AG10803 (cell line): ENCODE results near the gene PRKCZ.

ENCODE experiments used
- DNase-seq: peaks from one replicate; pipeline ENCODE4 v3.0.0; 2010; ENCODE audit warnings: low read depth
- H3K4me3 ChIP-seq: 2 replicates; pipeline ENCODE4 v1.5.1; 2011; ENCODE audit warnings: mild to moderate bottlenecking, low read length, control low read depth
- CTCF ChIP-seq: conservative IDR thresholded peaks from 2 replicates; pipeline ENCODE4 v1.5.1; 2011; ENCODE audit warnings: mild to moderate bottlenecking, low read length, control low read depth, inconsistent platforms

PRKCZ gene

DNA sequence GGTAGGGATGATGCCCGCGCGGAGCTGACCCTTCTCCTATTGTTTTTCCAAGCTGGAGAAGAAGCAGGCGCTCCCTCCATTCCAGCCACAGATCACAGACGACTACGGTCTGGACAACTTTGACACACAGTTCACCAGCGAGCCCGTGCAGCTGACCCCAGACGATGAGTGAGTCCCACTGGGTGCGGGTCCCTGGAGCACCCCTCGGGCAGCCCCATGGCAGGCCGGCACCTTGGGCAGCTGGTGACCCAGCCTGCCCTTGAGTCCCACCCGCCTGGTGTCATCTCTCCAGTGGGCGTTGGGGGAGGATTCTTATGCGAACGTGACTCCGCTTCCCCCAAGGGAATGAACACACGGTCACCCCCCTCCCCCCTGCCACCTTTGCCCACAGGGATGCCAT lies 134.3 kb downstream of the PRKCZ start:
- TF ChIP-seq CTCF: no peak

GRCh38 chr1:2184934-2185333 lies 134.7 kb downstream of the PRKCZ start:
- H3K4me3 ChIP-seq: no peak overlapping the region
- no peak for DNase-seq
- no peak for TF ChIP-seq CTCF

More for the DNA sequence above, 134.3 kb downstream of the PRKCZ start:
- no peak for DNase-seq
- no peak overlapping the region for H3K4me3 ChIP-seq

DNA sequence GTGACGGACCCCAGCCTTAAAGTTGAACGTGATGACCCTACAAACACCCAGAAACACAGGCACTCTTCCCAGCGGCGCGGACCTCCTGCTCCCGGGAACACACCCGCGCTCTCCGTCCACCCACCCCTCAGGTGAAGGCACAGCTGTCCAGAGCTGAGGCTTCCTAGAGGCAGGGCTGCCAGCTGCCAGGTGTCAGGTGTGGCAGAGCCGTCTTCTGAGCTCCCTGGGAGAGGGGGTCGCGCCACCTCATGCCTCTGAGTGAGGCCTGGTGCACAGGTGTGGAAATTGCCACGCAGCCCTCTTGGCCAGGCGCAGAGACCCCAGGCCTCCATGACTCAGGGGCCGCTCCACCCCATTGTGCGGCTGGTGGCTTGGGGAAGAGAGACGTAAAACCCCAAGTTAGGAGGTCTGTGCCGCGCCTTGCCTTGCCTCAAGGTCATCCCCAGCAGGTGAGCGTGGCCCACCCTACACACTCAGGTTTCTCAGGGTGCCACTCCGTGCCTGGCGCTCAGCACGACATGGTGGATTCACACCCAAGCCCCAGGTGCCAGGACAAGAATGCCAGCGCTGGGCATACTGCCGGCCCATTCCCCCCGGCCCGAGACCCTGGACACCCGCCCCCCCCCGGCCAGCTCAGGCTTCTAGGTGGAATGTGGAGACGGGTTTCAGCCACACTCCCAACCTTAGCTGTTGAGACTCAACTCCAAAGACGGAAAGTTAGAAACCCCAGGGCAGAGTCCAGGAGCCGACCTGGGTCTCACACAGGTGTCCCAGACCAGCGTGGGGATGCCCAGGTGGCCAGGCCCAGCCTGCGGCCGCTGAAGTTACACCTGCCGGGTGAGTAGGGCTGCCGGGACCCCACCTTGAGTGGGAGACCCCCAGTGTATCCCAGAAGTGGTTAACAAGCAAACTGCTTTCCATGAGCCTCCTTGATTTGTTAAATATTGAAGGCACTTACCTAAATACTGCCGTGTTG lies 136.0 kb downstream of the PRKCZ start:
- no peak for TF ChIP-seq CTCF
- H3K4me3 ChIP-seq: no peak overlapping the region
- no peak for DNase-seq

DNA sequence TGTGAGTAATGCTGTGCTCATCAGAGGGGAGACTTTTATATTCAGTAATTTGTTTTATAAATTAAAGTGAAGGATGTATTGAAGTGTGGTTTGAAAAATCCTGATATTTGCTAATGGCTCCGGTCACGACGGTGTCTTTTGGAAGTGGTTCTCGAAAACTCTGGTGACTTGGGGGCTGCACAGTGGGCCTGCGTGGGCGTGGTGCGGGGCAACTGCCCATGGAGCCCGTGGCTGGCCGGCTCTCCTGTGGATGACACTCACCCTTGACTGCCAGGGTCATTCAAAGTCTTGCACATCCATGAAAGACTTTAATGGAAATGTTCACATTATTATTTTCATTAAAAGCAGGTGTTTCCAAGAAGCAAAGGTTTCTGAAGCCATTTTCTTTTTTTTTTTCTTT lies 136.7 kb downstream of the PRKCZ start:
- H3K4me3 ChIP-seq: no peak overlapping the region
- DNase-seq: no peak
- TF ChIP-seq CTCF: no peak

- no peak for TF ChIP-seq CTCF
Observed at GRCh38 chr1:2187619-2188018, 137.4 kb downstream of the PRKCZ start.

GRCh38 chr1:2188336-2188735 lies 138.1 kb downstream of the PRKCZ start:
- DNase-seq: no peak
- no peak for TF ChIP-seq CTCF
- no peak overlapping the region for H3K4me3 ChIP-seq

More at GRCh38 chr1:2187619-2188018, 137.4 kb downstream of the PRKCZ start:
- no peak for DNase-seq
- no peak overlapping the region for H3K4me3 ChIP-seq
